ENCODE data around the gene NTNG1. TPM values are rescaled to one million over a fixed set of nuclear protein-coding genes. Genes with fewer than 3 reads are reported as not detected.
A peak's percentile ranks its signal among the peaks of the same experiment; 100 is the strongest.
"Not testable (repeated sequence)": the region's sequence is repeated elsewhere in the genome, so short reads cannot be mapped to it uniquely, and the experiment has no call there.

NTNG1 gene
- total and polyA plus RNA-seq, 9 donors: 10.9 to 21.3 (median 13.8) TPM

DNA sequence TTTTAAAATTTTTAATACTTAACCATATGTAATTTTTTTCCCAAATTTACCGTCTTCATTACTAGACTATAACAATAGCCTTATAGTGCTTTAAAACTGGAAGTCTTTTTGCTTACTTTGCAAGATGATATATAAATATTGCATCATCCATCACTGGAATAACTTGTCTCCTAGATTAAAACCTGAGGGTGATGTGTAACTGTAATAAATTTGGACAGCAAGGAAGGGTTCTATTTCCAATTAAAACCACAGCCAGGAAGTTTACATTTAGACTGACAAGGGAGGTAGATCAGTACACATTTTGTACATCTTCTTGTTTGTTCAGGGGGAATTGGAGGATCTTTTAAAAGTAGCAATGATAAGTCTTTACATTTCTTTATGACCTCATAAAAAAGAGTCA, 21.9 kb downstream of the NTNG1 start:
- no peaks in the 10 kb centered on the region for H3K27me3 ChIP-seq (ENCODE audit: control insufficient read depth, insufficient read depth, low read length)
- no peak for DNase-seq
- H3K36me3 ChIP-seq (ENCODE audit: control insufficient read depth, insufficient read depth, low read length): no peaks in the 10 kb centered on the region
- H3K4me1 ChIP-seq (ENCODE audit: control insufficient read depth, insufficient read depth, low read length): no peaks in the 10 kb centered on the region
- no CpG with 5 or more reads among the region's 1 CpG for WGBS (ENCODE audit: insufficient coverage)
- H3K9me3 ChIP-seq (replicated peaks; ENCODE audit: control insufficient read depth, low read depth, low read length): no peaks in the 10 kb centered on the region
- no peak overlapping the region for H3K4me3 ChIP-seq (ENCODE audit: low read length)
- H3K27ac ChIP-seq (ENCODE audit: low read length): no peak overlapping the region

DNA sequence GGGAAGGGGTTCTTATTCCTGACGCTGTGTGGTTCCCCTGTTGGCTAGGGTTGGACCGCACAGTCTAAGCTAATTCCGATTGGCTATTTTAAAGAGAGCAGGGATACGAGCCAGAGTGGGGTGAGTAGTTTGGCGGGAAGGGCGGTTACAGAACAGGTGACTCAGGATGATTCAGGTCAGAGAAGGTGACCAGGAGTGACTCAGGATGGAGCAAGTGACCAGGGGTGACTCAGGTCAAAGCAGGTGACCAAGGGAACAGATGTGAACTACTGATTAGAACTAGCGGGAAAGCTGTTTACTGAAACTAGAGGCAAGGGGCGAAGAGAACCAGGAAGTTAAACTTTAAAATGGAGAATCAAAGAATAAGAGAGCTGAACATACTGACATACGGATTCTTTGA, 24.1 kb downstream of the NTNG1 start:
- H3K36me3 ChIP-seq (ENCODE audit: control insufficient read depth, insufficient read depth, low read length); H3K4me3 ChIP-seq (ENCODE audit: low read length); H3K9me3 ChIP-seq (replicated peaks; ENCODE audit: control insufficient read depth, low read depth, low read length); H3K27ac ChIP-seq (ENCODE audit: low read length); H3K27me3 ChIP-seq (ENCODE audit: control insufficient read depth, insufficient read depth, low read length); DNase-seq; H3K4me1 ChIP-seq (ENCODE audit: control insufficient read depth, insufficient read depth, low read length): not testable (repeated sequence)
- 96% methylated on average over 8 of the region's 9 CpGs for WGBS (ENCODE audit: insufficient coverage)

DNA sequence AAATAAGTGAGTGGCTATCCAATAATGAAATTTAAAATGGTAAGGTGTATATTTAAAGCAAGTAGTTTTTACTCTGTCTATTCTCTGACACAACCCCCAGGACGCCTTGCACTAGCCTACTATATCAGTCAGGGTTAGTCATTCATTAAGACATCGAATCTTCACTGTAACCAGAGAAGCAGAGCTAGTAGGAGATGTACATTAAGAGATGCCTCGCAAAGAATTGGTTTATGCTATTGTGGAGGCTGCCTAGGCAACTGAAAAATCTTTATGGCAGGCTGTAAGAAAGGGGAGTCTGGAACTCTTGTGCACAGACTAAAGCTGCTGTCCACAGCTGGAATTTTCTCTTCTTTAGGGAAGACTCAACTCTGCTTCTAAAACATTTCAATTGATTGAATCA, 28.8 kb downstream of the NTNG1 start:
- Histone ChIP-seq H3K36me3 (ENCODE audit: control insufficient read depth, insufficient read depth, low read length) (no peaks in the 10 kb centered on the region), H3K27me3 (ENCODE audit: control insufficient read depth, insufficient read depth, low read length) (no peaks in the 10 kb centered on the region), H3K4me1 (ENCODE audit: control insufficient read depth, insufficient read depth, low read length) (no peaks in the 10 kb centered on the region), H3K9me3 (replicated peaks; ENCODE audit: control insufficient read depth, low read depth, low read length) (no peaks in the 10 kb centered on the region), H3K27ac (ENCODE audit: low read length) (no peak overlapping the region), H3K4me3 (ENCODE audit: low read length) (no peak overlapping the region)
- WGBS (ENCODE audit: insufficient coverage): 100% methylated on average over 1 of the region's 3 CpGs
- no peak for DNase-seq

DNA sequence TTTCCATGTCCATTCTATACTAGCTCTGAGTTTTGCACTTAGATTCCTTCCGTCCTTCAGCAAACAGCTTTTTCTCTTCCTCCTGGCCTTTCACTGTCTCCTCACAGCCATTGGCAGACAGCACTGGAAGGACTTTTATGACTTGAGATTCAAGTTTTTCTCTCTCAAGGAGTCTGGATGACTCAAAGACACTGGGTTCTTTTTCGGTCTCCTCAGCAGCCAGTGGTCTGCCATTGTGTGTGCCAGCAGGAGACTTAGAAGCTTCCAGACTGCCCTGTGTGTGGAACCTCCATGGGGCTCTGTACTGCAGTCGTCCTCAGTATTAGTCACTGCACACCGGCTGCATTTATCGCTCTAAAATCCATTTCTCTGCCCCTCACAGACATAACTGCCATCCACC, 30.5 kb downstream of the NTNG1 start:
- Histone ChIP-seq H3K27ac (ENCODE audit: low read length) (no peak overlapping the region), H3K27me3 (ENCODE audit: control insufficient read depth, insufficient read depth, low read length) (no peaks in the 10 kb centered on the region), H3K9me3 (replicated peaks; ENCODE audit: control insufficient read depth, low read depth, low read length) (no peaks in the 10 kb centered on the region), H3K4me3 (ENCODE audit: low read length) (no peak overlapping the region), H3K36me3 (ENCODE audit: control insufficient read depth, insufficient read depth, low read length) (no peaks in the 10 kb centered on the region), H3K4me1 (ENCODE audit: control insufficient read depth, insufficient read depth, low read length) (no peaks in the 10 kb centered on the region)
- WGBS (ENCODE audit: insufficient coverage): 75% methylated on average over 5 of the region's 5 CpGs
- DNase-seq: peak; percentile 23

DNA sequence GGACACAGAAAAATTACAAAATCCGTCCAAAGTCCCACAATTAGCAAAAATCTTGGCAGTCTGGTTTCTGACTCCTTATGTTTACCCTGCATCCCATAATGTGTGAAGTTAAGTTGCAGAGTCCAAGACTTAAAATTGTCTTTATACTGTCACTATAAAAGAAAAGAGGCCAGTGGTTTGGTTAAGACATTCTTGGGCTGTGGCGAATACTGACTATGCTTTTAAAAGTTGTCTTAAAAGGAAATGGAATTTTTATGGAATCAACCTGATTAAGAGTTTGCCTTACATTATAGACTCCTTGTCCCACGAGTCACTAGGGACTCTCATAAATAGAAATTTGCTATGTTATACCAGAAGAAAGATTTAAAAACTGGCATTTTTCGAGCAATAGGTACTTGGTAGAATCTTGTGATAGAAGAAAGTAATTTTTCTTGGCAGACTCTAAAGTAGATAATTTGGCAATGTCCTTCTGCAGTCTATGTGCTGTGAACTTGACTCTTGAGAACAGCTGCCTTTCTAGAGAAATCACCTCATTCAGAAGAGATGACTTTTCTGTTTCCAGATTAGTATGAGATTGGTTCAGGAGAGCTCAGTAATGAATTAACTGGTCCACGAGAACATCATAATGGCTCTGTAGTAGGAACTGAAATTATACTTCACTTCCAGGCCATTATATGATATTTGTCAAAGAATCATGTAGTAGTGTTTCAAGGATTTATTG, 31.8 kb downstream of the NTNG1 start:
- WGBS (ENCODE audit: insufficient coverage): no CpG with 5 or more reads among the region's 5 CpGs
- Histone ChIP-seq H3K27me3 (ENCODE audit: control insufficient read depth, insufficient read depth, low read length) (no peaks in the 10 kb centered on the region), H3K4me1 (ENCODE audit: control insufficient read depth, insufficient read depth, low read length) (no peaks in the 10 kb centered on the region)

DNA sequence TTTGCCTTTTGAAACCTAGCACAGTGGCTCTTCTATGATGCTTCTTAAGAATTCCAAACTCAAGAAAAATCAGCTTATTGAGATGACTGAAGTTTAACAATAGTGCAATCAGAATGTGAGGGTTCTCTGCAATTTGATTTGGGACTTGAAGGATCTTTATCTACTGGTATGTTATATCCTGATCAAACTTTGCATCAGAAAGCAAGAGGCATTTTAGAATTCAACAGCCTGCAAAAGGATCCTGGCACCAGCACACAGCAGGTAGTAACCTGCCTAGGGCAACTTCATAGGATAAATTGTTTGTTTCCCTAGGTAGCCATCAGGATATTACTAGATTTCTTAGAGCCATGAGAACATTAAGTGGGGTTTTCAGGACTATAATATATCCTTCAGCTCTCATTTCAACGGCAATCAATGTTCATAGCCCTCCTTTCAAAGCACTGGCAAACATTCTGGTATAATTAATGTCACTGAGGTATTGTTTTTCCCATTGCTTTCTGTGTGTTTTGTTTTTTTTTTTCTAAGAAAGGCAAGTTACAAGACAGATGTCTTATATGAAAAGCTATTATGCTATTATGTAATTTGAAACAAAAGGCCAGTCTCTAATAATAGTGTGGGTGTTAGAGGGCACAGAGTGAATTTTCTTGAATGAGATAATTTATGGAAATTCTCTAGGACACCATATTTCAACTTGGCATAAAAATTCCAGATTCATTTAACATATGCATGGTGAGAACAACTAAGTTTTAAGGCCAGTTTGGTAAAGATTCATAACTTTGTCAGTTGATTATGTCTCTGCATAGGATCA, 34.5 kb downstream of the NTNG1 start:
- no CpG with 5 or more reads among the region's 1 CpG for WGBS (ENCODE audit: insufficient coverage)
- Histone ChIP-seq H3K4me3 (ENCODE audit: low read length) (no peak overlapping the region), H3K4me1 (ENCODE audit: control insufficient read depth, insufficient read depth, low read length) (no peaks in the 10 kb centered on the region), H3K9me3 (replicated peaks; ENCODE audit: control insufficient read depth, low read depth, low read length) (no peaks in the 10 kb centered on the region), H3K27ac (ENCODE audit: low read length) (no peak overlapping the region), H3K36me3 (ENCODE audit: control insufficient read depth, insufficient read depth, low read length) (no peaks in the 10 kb centered on the region), H3K27me3 (ENCODE audit: control insufficient read depth, insufficient read depth, low read length) (no peaks in the 10 kb centered on the region)
- no peak for DNase-seq

More for the DNA sequence above, 31.8 kb downstream of the NTNG1 start:
- Histone ChIP-seq H3K36me3 (ENCODE audit: control insufficient read depth, insufficient read depth, low read length) (no peaks in the 10 kb centered on the region), H3K27ac (ENCODE audit: low read length) (no peak overlapping the region), H3K4me3 (ENCODE audit: low read length) (no peak overlapping the region), H3K9me3 (replicated peaks; ENCODE audit: control insufficient read depth, low read depth, low read length) (no peaks in the 10 kb centered on the region)
- no peak for DNase-seq

DNA sequence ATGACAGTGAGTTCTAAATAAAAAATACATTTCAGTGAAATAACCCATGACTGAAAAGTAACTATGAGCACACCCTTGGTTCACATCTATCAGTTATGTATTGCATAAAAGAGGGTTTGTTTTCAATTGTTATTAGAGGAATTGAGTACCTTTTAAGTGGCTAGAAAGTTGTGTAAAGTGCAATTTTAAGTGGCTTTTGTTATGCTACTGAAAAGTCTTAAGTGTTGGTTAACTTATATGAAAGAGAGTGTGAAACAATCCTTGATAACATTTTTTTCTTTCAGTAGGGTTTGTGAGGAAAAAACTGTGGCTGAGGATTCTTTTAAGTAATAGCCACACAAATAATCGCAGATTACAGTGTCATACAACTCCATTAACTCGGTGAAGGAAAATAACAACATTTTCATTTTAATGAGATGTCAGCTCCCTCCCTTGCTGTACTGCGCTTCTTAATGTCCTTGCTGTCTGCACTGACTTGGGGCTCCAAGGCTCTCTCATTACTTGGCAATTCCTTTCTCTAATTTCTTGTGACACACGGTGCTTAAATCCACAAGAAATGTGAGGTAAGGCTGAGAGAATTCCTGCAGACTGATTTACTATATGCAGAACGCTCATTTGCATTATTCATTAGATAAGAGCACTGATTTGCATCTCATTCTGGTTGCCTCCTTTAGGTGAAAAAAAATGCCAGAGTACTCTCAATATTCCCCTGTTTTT, 40.6 kb downstream of the NTNG1 start:
- Histone ChIP-seq H3K4me1 (ENCODE audit: control insufficient read depth, insufficient read depth, low read length) (no peaks in the 10 kb centered on the region), H3K4me3 (ENCODE audit: low read length) (no peak overlapping the region), H3K9me3 (replicated peaks; ENCODE audit: control insufficient read depth, low read depth, low read length) (no peaks in the 10 kb centered on the region), H3K36me3 (ENCODE audit: control insufficient read depth, insufficient read depth, low read length) (no peaks in the 10 kb centered on the region), H3K27me3 (ENCODE audit: control insufficient read depth, insufficient read depth, low read length) (no peaks in the 10 kb centered on the region), H3K27ac (ENCODE audit: low read length) (no peak overlapping the region)
- WGBS (ENCODE audit: insufficient coverage): no CpG with 5 or more reads among the region's 5 CpGs
- DNase-seq: no peak

DNA sequence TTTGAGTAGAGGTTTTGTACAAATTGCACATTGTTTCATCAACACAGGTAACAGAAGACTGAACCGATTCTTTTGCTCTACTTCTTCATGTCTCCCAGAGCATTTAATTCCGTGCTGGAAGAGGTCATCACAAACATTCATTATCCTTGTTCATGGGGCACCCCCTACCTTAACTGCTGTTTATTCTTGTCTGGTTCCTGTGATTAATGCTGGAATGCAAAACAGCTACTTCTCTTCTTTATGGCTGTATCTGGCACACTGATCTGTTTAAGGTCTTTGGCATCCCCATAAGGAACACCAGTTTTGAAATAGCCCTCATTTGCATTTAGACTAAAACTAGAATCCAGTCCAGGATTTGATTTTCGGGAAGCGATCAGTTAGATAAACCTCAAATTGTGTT, 42.2 kb downstream of the NTNG1 start:
- no peaks in the 10 kb centered on the region for H3K27me3 ChIP-seq (ENCODE audit: control insufficient read depth, insufficient read depth, low read length)
- H3K27ac ChIP-seq (ENCODE audit: low read length): no peak overlapping the region
- no peaks in the 10 kb centered on the region for H3K9me3 ChIP-seq (replicated peaks; ENCODE audit: control insufficient read depth, low read depth, low read length)
- H3K36me3 ChIP-seq (ENCODE audit: control insufficient read depth, insufficient read depth, low read length): no peaks in the 10 kb centered on the region
- H3K4me3 ChIP-seq (ENCODE audit: low read length): no peak overlapping the region
- WGBS (ENCODE audit: insufficient coverage): no CpG with 5 or more reads among the region's 4 CpGs
- no peak for DNase-seq
- H3K4me1 ChIP-seq (ENCODE audit: control insufficient read depth, insufficient read depth, low read length): no peaks in the 10 kb centered on the region

DNA sequence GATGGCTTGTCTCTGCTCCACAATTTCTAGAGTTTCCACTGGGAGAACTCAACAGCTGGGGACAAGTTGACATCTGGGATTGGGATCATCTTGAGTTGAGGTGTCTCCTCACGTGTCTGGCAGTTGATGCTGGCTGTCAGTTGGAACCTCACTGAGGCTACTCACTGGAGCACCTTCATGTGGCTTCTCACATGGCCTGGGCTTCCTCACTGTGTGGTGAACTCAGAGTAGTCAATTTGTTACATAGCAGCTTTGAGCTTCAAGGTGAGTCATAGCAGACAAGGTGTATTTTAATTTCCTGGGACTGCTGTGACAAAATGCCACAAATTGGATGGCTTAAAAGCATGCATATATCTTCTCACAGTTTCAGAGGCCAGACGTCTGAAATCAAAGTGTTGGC, 44.0 kb downstream of the NTNG1 start:
- H3K27ac ChIP-seq (ENCODE audit: low read length): no peak overlapping the region
- H3K4me3 ChIP-seq (ENCODE audit: low read length): no peak overlapping the region
- no peaks in the 10 kb centered on the region for H3K9me3 ChIP-seq (replicated peaks; ENCODE audit: control insufficient read depth, low read depth, low read length)
- H3K27me3 ChIP-seq (ENCODE audit: control insufficient read depth, insufficient read depth, low read length): no peaks in the 10 kb centered on the region
- H3K4me1 ChIP-seq (ENCODE audit: control insufficient read depth, insufficient read depth, low read length): no peaks in the 10 kb centered on the region
- DNase-seq: no peak
- 43% methylated on average over 1 of the region's 2 CpGs for WGBS (ENCODE audit: insufficient coverage)
- H3K36me3 ChIP-seq (ENCODE audit: control insufficient read depth, insufficient read depth, low read length): no peaks in the 10 kb centered on the region

DNA sequence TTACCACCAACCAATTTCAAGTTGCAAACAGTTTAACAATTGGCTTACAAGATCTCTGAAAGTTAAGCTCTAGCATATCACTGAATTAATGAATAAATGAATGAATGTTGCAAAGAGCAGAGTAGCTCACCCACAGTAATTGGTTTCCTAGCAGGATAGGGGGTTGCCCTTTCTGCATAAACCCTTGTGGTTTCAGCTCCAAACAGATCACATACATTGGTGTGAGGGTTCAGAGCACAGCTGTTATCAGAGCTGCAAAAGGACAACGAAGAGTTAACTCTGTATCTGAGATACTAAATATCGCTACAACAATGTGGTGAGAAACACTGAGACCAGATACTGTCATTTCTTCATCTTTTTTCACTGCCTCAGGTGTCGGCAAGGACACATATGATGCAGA, 46.6 kb downstream of the NTNG1 start:
- H3K27me3 ChIP-seq (ENCODE audit: control insufficient read depth, insufficient read depth, low read length): no peaks in the 10 kb centered on the region
- WGBS (ENCODE audit: insufficient coverage): no CpG with 5 or more reads among the region's 3 CpGs

More for the DNA sequence above, 46.6 kb downstream of the NTNG1 start:
- no peaks in the 10 kb centered on the region for H3K36me3 ChIP-seq (ENCODE audit: control insufficient read depth, insufficient read depth, low read length)
- H3K4me3 ChIP-seq (ENCODE audit: low read length): no peak overlapping the region
- no peaks in the 10 kb centered on the region for H3K4me1 ChIP-seq (ENCODE audit: control insufficient read depth, insufficient read depth, low read length)
- no peak overlapping the region for H3K27ac ChIP-seq (ENCODE audit: low read length)
- no peaks in the 10 kb centered on the region for H3K9me3 ChIP-seq (replicated peaks; ENCODE audit: control insufficient read depth, low read depth, low read length)
- no peak for DNase-seq
